ENCODE measurements around the gene MYO19.

DNA sequence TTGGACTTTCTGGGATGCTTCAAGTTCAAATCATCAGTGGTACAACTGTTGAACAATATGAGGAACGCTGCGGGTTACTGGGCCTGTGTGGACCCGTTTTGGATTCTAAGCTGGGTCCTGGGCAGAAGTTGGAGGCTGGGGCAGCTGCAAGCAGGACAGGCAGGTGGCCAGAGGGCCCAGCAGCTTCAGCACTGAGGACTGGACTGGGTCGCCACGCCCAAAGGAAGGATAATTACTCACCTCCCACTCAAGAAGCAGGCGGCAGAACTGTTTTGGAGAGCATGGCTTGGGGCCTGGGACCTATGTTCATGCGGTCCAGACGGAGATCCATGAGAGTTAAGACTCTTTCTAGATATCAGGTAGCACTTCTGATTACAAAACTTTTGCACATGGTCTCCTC, 49.6 kb downstream of the MYO19 start:
- TF ChIP-seq CTCF (conservative IDR thresholded peaks at IDR 0.05) (no peak), ZFX (IDR thresholded peaks at IDR 0.05) (no peak)
